GM12873 (cell line): ENCODE data around the gene ELMO2.

Source experiments
- CTCF ChIP-seq: IDR thresholded peaks from 2 replicates; pipeline ENCODE4 v1.5.1; 2012; ENCODE audit warnings: low read depth, mild to moderate bottlenecking, moderate library complexity, low read length, control low read depth; ENCODE audit not compliant: insufficient read depth; ENCODE audit errors: missing control alignments

ELMO2 gene

DNA sequence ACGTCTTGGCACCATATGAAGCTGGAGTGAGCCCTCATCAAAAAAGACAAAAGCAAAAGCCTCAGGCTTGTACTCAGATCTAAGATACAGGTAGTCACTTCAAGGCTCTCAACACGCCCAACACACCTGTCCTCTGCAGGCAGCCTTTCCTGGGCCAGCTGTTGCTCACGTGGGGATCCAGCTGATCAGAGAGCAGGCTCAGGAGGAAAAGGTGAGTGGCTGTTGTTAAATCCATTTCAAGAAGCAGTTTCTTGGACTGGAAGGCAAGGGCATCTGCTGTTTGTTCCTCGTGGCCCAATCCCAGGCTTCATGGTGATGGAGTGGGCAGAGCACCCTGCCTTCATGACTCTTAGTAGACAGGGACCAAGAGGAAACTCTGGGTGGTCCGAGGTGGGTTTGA, 39.6 kb downstream of the ELMO2 start:
- no peak for TF ChIP-seq CTCF

DNA sequence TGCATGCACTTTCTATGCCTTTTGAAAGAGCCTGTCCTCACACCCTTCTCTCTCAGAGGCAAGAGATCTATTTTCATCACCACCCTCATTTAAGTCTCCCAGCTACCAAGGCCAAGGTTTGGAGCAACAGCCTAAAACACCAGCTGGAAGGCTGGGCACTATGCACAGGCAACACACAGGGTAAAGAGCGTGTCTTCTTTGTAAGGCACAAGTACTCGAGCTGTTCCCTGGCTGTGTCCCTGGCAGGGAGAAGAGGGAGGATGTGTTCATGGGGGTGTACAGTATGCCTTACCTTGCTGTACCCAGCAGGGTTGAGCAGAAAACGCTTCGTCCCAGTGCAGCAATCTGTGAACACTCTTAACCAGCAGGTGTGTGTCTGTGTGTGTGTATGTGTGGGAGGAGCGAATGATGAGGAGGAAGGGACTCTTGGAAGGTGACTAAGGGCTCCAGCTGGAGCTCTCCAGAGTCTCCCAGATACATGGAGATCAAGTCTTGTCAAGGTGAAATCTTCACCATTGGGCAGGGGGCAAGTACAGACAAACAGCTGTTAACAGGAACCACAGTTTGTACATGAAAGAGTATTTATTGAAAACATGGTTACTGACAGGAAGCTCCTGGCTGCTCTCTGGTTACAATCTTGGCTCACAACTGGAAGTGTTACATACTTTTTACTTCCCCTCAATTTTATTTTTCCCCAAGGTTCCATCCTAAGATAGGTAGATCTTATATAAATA, 40.8 kb downstream of the ELMO2 start:
- no peak for TF ChIP-seq CTCF

DNA sequence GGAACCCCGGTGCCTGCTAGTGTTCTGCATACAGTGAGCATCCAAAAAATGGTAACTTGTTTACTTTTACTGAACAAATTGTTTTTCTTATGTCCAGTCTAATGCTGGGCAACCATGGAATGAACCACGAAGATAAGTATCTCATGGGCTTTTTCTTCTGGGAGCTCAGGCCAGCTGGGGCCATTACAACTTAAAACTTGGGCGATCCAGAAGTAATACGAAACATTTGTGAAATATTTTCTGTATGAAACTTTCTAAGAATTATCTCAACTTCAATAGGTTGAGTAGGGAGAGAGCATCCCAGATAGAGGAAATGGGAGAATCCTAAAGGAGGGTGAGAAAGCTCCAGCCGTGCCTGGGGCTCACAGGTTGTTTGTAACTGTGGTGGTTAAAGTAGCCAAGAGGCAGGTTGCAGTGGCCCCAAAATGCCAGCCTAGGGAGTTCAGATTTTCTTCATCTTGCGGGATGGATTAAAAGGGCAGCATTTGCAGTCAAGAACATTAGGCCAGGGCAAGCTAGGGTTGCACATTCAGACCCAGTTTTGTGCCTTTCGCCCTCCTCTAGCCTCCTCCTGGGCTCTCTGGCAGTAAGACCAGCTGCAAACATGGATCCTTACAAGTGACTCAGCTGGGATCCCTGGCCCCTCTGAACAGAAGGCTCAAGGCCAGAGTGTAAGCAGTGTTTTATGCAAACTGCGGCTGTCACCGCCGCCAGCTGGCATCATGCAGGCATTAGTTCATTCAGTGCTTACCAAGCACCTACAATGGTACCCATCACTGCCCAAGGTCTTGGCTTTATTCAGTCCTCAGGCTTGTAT, 41.5 kb downstream of the ELMO2 start:
- TF ChIP-seq CTCF = no peak

DNA sequence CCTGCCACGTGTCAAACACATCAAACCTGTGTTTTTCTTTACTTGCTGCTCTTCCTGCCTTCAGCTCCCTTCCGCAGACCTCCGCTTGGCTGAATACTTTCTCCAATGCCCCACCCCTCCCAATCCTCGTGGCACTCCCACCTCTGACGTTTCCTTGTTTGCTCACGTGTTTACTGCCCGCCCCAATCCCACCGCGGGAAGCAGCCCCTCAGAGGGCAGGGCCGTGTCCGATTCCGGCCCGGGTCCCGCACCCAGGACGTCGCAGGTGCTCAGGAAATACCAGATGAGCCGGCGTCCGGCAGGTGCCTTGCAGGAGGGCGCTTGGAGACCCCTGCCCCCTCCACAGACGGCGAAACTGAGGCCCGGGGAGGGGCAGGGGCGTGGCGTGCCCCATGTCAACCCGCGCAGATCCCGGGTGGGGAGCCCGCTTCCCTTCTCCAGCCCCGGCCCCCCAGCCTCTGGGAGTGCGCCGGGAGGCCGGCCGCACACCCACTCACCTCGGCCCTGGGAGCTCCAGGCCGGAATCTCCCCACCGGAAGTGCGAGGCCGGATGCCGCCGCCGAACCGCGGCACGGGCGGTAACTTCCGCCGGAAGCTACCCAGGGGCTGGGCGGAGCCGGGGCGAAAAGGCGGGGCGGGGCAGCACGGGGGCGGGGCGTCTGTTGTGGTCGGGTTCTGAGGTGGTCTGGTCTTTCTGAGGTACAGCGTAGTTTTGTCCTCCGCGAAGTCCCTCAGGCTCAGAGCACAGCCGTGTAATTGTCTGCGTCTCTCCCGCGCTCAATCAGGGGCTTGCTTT, 42.3 kb downstream of the ELMO2 start:
- no peak for TF ChIP-seq CTCF

DNA sequence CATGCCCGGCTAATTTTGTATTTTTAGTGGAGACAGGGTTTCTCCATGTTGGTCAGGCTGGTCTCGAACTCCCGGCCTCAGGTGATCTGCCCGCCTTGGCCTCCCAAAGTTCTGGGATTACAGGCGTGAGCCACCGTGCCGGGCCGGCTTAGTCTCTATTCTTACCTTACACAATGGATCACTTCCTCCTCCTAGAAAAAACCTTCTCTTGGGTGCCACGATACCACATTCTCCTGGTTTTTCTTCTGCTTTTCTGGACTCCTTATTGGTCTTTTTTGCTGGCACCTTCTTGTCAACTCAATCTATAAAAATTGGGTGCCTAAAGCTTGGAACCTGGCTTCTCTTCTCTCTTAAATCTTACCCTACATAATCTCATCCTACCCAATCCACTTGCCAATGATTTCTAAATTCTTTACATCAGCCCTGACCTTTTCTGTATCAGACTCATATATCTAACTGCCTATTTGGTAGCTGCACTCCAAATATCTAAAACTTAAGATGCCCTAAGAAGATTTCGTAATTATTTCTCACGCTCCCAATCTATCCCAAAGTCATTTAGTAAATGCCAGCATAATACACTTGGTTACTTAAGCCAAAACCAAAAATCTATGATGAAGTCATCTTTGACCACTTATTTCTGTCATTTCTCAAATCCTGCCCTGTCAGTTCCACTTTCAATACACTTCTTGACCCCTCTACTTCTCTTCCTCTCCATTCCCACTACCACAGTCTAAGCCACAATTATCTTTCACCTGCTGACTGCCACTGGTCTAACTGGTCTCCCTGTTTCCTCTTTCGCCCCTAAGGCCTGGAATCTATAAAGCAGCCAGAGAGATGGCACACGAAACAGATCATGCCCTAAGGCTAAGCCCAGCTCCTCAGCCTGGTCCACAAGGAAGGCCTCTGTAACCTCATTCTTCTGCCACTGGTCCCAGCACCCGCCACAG, 43.2 kb downstream of the ELMO2 start:
- no peak for TF ChIP-seq CTCF

DNA sequence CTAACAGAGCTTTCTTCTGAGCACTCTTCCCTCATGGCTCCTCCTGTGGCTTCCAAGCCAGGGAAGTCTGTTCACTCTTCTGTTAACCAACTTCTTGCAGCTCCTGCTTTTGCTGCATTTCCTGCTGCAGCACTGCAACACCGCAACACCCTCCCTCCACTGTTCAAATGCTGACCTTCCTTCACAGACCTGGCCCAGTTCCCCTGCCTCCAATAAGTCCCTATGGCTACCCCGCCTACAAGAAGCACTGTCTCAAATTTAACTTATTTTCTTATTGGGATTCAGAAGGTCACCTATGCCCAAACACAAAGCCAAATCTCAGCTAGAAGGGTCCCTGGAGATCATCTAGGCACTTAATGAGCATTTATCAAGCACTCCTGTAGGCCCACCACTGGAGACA, 44.6 kb downstream of the ELMO2 start:
- no peak for TF ChIP-seq CTCF
